Muscle of leg (tissue), 11 donors: ENCODE results near the gene YKT6. TPM values are rescaled to one million over a fixed set of nuclear protein-coding genes. Genes with fewer than 3 reads are reported as not detected.

Experiments used
- DNase-seq: peaks from one replicate; pipeline ENCODE4 v3.0.0; 2013
- H3K27ac ChIP-seq: one replicate; pipeline ENCODE4 v1.5.1; 2013; ENCODE audit warnings: mild to moderate bottlenecking, low read length, control low read depth
- H3K27me3 ChIP-seq: one replicate; pipeline ENCODE4 v1.6.1; 2013; ENCODE audit warnings: low read length; ENCODE audit not compliant: control insufficient read depth, insufficient read depth
- H3K36me3 ChIP-seq: one replicate; pipeline ENCODE4 v1.6.1; 2013; ENCODE audit warnings: low read length; ENCODE audit not compliant: control insufficient read depth, insufficient read depth
- H3K4me1 ChIP-seq: one replicate; pipeline ENCODE4 v1.6.1; 2013; ENCODE audit warnings: low read length; ENCODE audit not compliant: control insufficient read depth, insufficient read depth
- H3K4me3 ChIP-seq: one replicate; pipeline ENCODE4 v1.5.1; 2013; ENCODE audit warnings: low read length, control low read depth
- H3K9me3 ChIP-seq: replicated peaks from 2 replicates; pipeline ENCODE4 v1.6.1; 2013; ENCODE audit warnings: low read depth, low read length; ENCODE audit not compliant: control insufficient read depth
- WGBS: methylation state at CpG from one replicate; pipeline ENCODE4 v1.1.5; 2013; ENCODE audit warnings: missing lambda C conversion rate; ENCODE audit not compliant: insufficient coverage; 5-methylcytosine and 5-hydroxymethylcytosine counted together
- polyA plus RNA-seq, 8 donors: library from polyadenylated mRNA; unstranded; fragments of 120-200 nt; gene quantifications; one replicate each; pipeline versions ENCODE4 v1.2.1 to v1.2.3, GENCODE V29; 2013; ENCODE audit warnings: inconsistent platforms in 1 of 8, low replicate concordance in 1 of 8; ENCODE audit not compliant: insufficient read length in 8 of 8, insufficient read depth in 1 of 8
- total RNA-seq: library from RNA; stranded (reverse); fragments of 120-200 nt; gene quantifications from one replicate; pipeline ENCODE4 v1.2.4, GENCODE V29; 2013

The YKT6 gene
- total and polyA plus RNA-seq, 9 donors = 37.9 to 77.2 (median 72.1) TPM

DNA sequence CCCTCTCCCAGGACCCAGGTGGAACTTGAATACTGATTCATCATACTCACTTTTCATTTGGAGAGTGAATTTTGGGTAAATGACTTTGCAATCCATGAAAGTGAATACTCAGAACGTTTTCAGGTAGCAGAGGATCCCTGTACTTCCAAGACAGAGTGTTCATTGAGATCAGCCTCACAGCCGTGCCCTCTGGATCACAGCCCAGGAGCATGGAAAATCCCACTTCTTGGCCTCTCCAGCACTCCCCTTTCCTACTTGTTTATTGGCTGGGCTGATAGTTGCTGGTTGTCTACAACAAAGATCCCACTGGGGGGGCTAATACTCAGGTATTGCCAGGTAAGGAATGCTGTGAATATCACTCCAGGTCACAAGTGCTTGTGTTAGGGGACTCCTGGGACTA lies 17.4 kb upstream of the YKT6 start:
- Histone ChIP-seq H3K4me3 (no peak overlapping the region), H3K4me1 (peaks cover 40% of the 10 kb centered on the region), H3K27me3 (peaks cover 9% of the 10 kb centered on the region), H3K27ac (no peak overlapping the region), H3K36me3 (no peaks in the 10 kb centered on the region), H3K9me3 (peaks cover 12% of the 10 kb centered on the region)
- peak; percentile 44 for DNase-seq
- WGBS = no CpG with 5 or more reads among the region's 2 CpGs

DNA sequence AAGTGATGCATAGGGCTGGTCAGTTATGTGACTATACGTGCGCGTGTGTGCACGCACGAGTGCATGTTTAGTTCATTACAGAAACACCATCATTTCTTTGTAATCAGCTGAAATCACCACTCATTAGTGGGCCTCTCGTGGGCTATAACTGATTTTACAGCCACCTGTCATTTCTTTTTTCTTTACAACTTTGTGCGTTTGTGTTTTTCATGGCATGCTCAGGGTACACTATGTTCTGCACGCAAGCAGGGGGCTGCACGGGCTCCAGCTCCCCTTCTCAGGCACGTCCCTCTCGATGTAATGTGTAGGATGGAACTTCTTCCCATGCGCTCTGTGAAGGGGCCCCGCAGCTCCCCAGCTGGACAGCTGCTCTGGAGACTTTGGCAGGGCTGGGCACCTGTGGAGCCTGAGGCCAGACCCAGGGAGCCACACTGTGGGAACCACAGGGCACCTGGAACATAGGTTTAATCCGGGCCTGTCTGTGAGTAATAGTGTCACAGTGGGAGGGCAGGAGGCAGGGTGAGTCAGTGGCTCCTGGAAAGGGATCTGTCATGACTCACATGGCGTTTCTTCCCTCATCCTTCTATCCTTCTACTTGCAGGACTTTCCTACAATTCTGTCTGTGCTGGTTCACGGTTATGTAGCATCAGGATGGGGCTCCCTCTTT lies 16.4 kb upstream of the YKT6 start:
- no peaks in the 10 kb centered on the region for H3K36me3 ChIP-seq
- WGBS = 26% methylated on average over 9 of the region's 16 CpGs
- peaks cover 43% of the 10 kb centered on the region for H3K4me1 ChIP-seq
- DNase-seq = peak; percentile 52
- peak overlapping the region; percentile 5 for H3K27ac ChIP-seq
- H3K9me3 ChIP-seq = peaks cover 12% of the 10 kb centered on the region
- peaks cover 9% of the 10 kb centered on the region for H3K27me3 ChIP-seq
- H3K4me3 ChIP-seq = no peak overlapping the region

DNA sequence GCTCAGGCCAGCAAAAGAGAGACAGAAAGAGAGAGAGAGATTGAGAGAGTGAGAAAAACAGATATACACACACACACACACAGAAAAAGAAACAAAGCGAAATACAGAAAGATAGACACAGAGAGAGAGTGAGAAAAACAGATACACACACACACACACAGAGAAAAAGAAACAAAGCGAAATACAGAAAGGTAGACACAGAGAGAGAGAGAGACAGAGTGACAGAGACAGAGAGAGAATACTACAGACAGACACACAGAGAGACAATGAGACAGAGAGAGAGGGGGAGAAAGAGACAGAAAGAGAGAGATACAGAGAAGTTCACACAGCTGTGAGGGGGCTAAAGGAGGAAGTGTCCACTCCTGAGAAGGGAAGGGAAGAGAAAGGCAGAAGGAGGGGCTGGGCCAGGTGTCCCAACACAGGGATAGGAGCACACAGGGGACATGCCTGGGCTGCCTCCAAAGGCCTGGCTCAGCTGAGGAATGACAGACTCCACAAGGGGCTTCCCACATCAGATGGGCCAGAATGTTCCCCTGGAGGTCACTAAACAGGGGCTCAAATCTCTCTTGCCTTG lies 15.8 kb upstream of the YKT6 start:
- Histone ChIP-seq H3K4me3 (no peak overlapping the region), H3K4me1 (peaks cover 43% of the 10 kb centered on the region), H3K36me3 (no peaks in the 10 kb centered on the region), H3K9me3 (peaks cover 12% of the 10 kb centered on the region), H3K27ac (peak overlapping the region; percentile 5), H3K27me3 (peaks cover 9% of the 10 kb centered on the region)
- no CpG with 5 or more reads among the region's 2 CpGs for WGBS
- no peak for DNase-seq

DNA sequence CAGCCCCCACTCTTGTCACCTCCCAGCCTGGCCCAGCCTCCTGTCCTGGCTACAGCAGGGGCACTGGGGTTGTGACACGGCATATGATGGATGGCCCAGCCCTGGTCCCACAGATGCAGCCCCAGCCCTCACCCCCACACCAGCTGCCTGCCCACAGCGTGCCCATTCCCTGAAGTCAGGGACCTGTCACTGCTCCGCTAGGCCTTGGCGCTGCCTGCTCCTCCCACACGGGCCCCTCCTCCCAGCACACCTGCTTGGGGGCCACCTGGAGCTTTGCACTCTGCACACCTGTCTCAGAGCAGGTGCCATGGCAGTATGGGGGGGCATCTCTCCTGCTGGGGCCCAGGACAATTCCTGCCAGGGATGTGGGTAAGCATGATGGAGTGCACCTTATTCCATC lies 15.0 kb upstream of the YKT6 start:
- no peaks in the 10 kb centered on the region for H3K36me3 ChIP-seq
- H3K27me3 ChIP-seq = peaks cover 12% of the 10 kb centered on the region
- DNase-seq = peak; percentile 16
- no peak overlapping the region for H3K27ac ChIP-seq
- 71% methylated on average over 5 of the region's 5 CpGs for WGBS
- H3K4me1 ChIP-seq = peaks cover 43% of the 10 kb centered on the region
- H3K9me3 ChIP-seq = peaks cover 12% of the 10 kb centered on the region
- no peak overlapping the region for H3K4me3 ChIP-seq

DNA sequence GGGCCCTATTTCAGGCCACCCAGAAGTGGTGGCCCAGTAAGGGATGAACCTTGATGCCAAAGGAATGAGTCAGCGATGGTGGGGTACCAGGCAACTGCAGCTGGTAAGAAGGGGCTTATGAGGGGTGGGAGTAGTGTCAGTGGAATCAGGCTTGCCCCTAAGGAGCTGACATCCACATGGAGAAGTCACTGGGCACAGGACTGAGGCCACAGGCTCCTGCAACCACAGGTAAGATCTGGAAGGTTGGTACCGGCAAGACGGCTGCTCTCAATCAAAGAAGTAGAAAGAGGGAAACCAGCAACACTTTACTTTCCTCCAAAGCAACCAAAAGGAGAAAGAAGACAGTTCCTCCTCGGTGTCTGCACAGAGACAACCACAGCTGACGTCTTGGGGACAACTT lies 14.0 kb upstream of the YKT6 start:
- 57% methylated on average over 3 of the region's 5 CpGs for WGBS
- H3K36me3 ChIP-seq = no peaks in the 10 kb centered on the region
- no peak for DNase-seq
- H3K4me3 ChIP-seq = no peak overlapping the region
- peaks cover 12% of the 10 kb centered on the region for H3K9me3 ChIP-seq
- H3K4me1 ChIP-seq = peaks cover 43% of the 10 kb centered on the region
- H3K27ac ChIP-seq = no peak overlapping the region
- peaks cover 13% of the 10 kb centered on the region for H3K27me3 ChIP-seq

DNA sequence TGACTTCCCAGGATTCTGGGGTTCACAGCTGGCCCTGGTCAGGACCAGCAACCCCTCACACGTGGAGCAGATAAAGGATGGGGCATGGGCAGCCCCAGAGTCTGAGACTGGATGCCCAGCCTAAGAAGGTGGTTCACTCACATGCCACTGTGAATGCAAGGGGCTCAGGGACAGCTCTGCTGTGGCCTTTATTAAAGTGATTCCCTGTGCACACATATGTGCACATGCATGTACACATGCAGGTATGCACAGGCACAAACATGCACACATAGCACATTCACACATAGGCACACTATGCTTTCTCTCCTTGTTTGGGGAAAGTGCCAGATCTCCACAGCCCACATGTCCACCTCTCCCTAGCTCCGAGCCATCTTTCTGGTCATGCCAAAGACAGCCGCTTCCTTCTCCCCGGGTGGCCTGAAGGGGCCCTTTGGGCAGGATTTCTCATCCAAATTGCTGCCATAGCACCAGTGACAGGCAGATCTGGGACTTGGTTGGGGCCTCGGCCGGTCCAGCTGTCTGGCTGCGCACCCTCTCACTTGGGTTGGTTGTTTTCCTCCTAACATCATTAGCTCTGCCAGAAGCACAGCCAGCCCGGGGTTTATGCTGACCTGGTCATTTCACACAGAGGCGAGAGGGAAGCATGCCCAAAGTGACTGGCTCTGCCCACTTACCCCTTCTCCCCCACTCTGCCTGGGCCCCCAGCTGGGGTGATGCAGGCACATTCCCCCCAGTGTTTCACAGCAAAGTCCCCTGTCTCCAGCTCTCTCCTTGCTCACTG lies 13.0 kb upstream of the YKT6 start:
- peak; percentile 29 for DNase-seq
- peaks cover 13% of the 10 kb centered on the region for H3K27me3 ChIP-seq
- no peaks in the 10 kb centered on the region for H3K36me3 ChIP-seq
- peaks cover 5% of the 10 kb centered on the region for H3K9me3 ChIP-seq
- WGBS = 47% methylated on average over 8 of the region's 9 CpGs
- no peak overlapping the region for H3K4me3 ChIP-seq
- H3K27ac ChIP-seq = peak overlapping the region; percentile 31
- H3K4me1 ChIP-seq = peaks cover 43% of the 10 kb centered on the region

DNA sequence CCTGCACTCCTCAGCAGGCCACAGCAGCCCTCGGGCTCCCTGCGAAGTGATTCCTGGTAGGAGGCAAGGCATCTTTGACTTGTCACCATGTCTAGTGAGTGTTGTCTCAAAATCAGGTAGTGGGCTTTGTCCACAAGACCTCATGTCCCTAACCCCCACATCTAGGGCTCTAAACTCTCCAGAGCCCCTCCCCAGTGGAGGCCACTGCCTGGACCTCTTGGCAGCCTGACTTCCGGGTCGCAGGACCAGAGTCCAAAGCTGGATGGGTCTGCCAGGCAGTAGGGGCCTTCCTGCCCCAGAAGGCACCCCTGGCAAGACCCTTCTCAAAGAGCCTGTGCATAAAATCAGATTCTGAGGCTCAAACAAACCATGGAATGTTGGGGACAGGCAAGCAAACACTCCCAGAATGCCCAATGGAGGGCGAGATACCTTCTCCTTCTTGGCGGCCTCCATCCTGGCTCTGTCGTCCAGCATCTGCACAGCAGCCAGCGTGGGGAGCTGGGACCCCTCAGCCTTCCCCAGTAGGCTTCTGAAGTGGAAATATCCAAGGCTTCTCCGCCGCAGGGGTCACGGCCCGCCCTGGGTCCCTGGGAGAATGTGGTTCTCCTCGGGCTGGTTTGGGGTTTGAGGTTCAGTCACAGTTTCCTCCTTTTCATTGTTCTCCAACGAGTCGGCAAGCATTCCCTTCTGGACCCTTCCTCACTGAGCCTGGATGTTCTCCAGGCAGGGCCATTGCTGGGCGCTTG lies 12.1 kb upstream of the YKT6 start:
- Histone ChIP-seq H3K4me1 (peaks cover 40% of the 10 kb centered on the region), H3K27me3 (peaks cover 9% of the 10 kb centered on the region), H3K9me3 (no peaks in the 10 kb centered on the region), H3K27ac (peak overlapping the region; percentile 31), H3K36me3 (no peaks in the 10 kb centered on the region), H3K4me3 (no peak overlapping the region)
- no peak for DNase-seq
- WGBS = 68% methylated on average over 10 of the region's 16 CpGs

DNA sequence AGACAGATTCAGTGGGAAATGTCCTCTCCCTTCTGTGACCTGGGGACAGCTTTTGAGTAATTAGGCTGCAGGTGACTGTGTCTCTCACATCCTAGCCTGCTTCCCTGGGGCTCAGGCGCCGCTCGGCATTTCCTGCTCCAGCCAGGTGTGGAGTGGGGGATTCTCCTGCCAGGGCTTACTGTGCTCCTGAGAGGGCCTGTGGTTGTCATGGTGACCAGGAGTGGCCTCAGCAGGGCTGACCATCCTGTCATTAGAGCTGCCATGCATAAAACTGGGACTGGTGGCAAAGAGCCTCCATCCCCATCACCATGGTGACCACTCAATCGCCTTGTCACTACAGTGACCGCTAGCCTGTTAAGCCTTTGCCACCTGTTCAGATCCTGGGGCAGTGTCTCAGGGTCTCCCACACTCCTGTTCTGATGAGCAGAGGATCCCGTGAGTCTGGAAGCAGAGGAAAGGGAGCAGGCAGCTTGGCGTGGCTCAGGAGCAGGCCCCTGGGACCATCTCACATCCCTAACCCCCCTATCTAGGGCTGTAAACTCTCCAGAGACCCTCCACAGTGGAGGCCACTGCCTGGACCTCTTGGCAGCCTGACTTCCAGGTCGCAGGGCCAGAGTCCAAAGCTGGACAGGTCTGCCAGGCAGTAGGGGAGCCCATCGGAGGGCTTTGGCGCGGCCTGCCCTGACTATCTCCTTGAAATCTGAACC lies 11.3 kb upstream of the YKT6 start, which contains the start of gene GCK:
Gene GCK, minus strand, starts transcription at position 154 of the 707 bp plus-strand sequence. CDS start 486 bp downstream, outside the sequence.
- Histone ChIP-seq H3K27me3 (peaks cover 9% of the 10 kb centered on the region), H3K4me3 (no peak within 1 kb of the TSS), H3K27ac (peak within 1 kb of the TSS; percentile 31), H3K9me3 (no peaks in the 10 kb centered on the region), H3K4me1 (peaks cover 33% of the 10 kb centered on the region), H3K36me3 (no peaks in the 10 kb centered on the region)
- DNase-seq = no peak
- 76% methylated on average over 10 of the region's 11 CpGs for WGBS

DNA sequence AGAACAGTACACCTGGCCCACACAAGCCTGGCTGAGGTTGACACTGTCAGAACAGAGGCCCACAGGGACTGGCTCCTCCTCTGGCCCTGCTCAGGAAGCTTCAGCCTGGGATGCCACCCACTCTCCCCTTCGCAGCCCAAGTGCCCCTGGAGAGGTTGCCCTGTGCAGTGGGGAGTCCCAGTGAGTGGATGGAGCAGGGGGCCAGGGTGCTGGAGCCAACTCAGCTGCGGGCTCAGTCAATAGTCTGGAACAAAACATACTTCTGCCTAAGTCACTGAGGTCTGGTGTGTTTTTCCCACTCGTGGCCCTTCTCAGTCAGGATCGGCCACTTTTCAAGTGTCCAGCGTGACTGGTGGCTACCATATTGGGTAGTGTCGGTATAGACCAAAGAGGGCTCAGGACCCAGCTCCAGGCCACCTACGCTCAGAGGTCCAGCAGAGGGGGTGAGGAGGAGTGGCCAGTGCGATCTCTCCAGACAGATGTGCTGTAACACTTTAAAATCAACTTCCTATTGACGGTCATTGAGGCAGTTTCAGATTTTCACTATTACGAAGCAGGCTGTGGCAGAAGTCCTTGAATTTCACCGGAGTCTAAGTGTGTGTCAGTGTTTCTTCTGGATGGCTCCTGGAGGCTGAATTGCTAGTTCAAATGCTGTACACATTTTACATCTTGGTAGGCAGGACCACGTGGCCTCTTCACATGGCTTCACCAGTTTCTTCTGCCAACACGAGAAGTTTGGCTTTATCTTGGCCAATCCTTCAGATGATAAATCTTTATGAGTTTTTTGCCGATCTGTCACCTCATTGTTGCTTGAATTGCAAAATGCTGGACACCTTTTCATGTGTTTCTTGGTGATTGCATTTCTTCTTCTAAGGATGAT lies 10.5 kb upstream of the YKT6 start:
- H3K27ac ChIP-seq = no peak overlapping the region
- DNase-seq = no peak
- H3K4me1 ChIP-seq = peaks cover 27% of the 10 kb centered on the region
- H3K27me3 ChIP-seq = peaks cover 9% of the 10 kb centered on the region
- no peaks in the 10 kb centered on the region for H3K9me3 ChIP-seq
- WGBS = 83% methylated on average over 9 of the region's 14 CpGs
- no peaks in the 10 kb centered on the region for H3K36me3 ChIP-seq
- H3K4me3 ChIP-seq = no peak overlapping the region
